T-helper 2 cell treated with Interferon-gamma antibody and Interleukin-4, amounts not matched to agents 5 μg/mL and 100 μg/mL, for 36 hours (primary cell): ENCODE results near the gene ZNF236.
"Not testable (repeated sequence)": the region's sequence is repeated elsewhere in the genome, so short reads cannot be mapped to it uniquely, and the experiment has no call there.

Source experiments
- DNase-seq: peaks from one replicate; pipeline ENCODE4 v3.0.0; 2021; ENCODE audit warnings: low spot score
- H3K27ac Mint-ChIP-seq: one replicate; pipeline ENCODE4 v1.8.0; 2021; ENCODE audit warnings: mild to moderate bottlenecking, mixed read lengths
- H3K27me3 Mint-ChIP-seq: one replicate; pipeline ENCODE4 v1.8.0; 2021; ENCODE audit warnings: low read depth, mixed read lengths
- H3K36me3 Mint-ChIP-seq: one replicate; pipeline ENCODE4 v1.8.0; 2021; ENCODE audit warnings: low read depth, mixed read lengths
- H3K4me1 Mint-ChIP-seq: one replicate; pipeline ENCODE4 v1.8.0; 2021; ENCODE audit warnings: low read depth, mixed read lengths
- H3K4me3 Mint-ChIP-seq: one replicate; pipeline ENCODE4 v1.8.0; 2022; ENCODE audit warnings: mild to moderate bottlenecking, moderate library complexity, mixed read lengths
- H3K9me3 Mint-ChIP-seq: one replicate; pipeline ENCODE4 v1.8.0; 2021; ENCODE audit warnings: mixed read lengths

ZNF236 gene

GRCh38 chr18:76822506-76823160 lies at the start of gene ZNF236:
TSS of gene ZNF236 (plus strand) at chr18:76822557. CDS start at chr18:76822608, 51 bp downstream.
- peaks cover 36% of the 10 kb centered on the region for H3K4me1 Mint-ChIP-seq
- DNase-seq, result peak; percentile 71
- peak within 1 kb of the TSS; percentile 96 for H3K4me3 Mint-ChIP-seq
- no peaks in the 10 kb centered on the region for H3K9me3 Mint-ChIP-seq
- peaks cover 16% of the 10 kb centered on the region for H3K36me3 Mint-ChIP-seq
- H3K27me3 Mint-ChIP-seq, result no peaks in the 10 kb centered on the region
- peak within 1 kb of the TSS; percentile 96 for H3K27ac Mint-ChIP-seq

GRCh38 chr18:76772665-76773064 lies 49.7 kb upstream of the ZNF236 start:
- no peak for DNase-seq
- Mint-ChIP-seq H3K9me3 (peaks cover 13% of the 10 kb centered on the region), H3K4me1 (no peaks in the 10 kb centered on the region), H3K4me3 (no peak overlapping the region), H3K27ac (no peak overlapping the region), H3K27me3 (peaks cover 13% of the 10 kb centered on the region), H3K36me3 (peaks cover 4% of the 10 kb centered on the region)

- not testable (repeated sequence) for H3K27me3 Mint-ChIP-seq, H3K4me3 Mint-ChIP-seq, H3K36me3 Mint-ChIP-seq, H3K4me1 Mint-ChIP-seq, DNase-seq, H3K9me3 Mint-ChIP-seq, H3K27ac Mint-ChIP-seq
These were observed 45.3 kb upstream of the ZNF236 start for GRCh38 chr18:76777036-76777435.

- Mint-ChIP-seq H3K4me3 (no peak overlapping the region), H3K4me1 (peaks cover 2% of the 10 kb centered on the region), H3K9me3 (peaks cover 6% of the 10 kb centered on the region), H3K27me3 (peaks cover 13% of the 10 kb centered on the region), H3K27ac (no peak overlapping the region), H3K36me3 (no peaks in the 10 kb centered on the region)
- DNase-seq, result no peak
These were observed 38.4 kb upstream of the ZNF236 start for GRCh38 chr18:76783786-76784484.

GRCh38 chr18:76785872-76786271 lies 36.5 kb upstream of the ZNF236 start:
- Mint-ChIP-seq H3K36me3 (no peaks in the 10 kb centered on the region), H3K27ac (no peak overlapping the region), H3K9me3 (peaks cover 12% of the 10 kb centered on the region), H3K4me1 (peaks cover 2% of the 10 kb centered on the region), H3K27me3 (peaks cover 19% of the 10 kb centered on the region), H3K4me3 (no peak overlapping the region)
- no peak for DNase-seq

GRCh38 chr18:76788571-76789317 lies 33.6 kb upstream of the ZNF236 start:
- peaks cover 2% of the 10 kb centered on the region for H3K4me1 Mint-ChIP-seq
- H3K27ac Mint-ChIP-seq, result no peak overlapping the region
- no peaks in the 10 kb centered on the region for H3K36me3 Mint-ChIP-seq
- peaks cover 21% of the 10 kb centered on the region for H3K9me3 Mint-ChIP-seq
- H3K4me3 Mint-ChIP-seq, result no peak overlapping the region
- H3K27me3 Mint-ChIP-seq, result peaks cover 17% of the 10 kb centered on the region
- DNase-seq, result no peak

- peaks cover 17% of the 10 kb centered on the region for H3K27me3 Mint-ChIP-seq
These were observed 31.3 kb upstream of the ZNF236 start for GRCh38 chr18:76791106-76791505.

GRCh38 chr18:76791642-76792041 lies 30.7 kb upstream of the ZNF236 start:
- Mint-ChIP-seq H3K36me3 (no peaks in the 10 kb centered on the region), H3K27me3 (peaks cover 17% of the 10 kb centered on the region), H3K4me1 (peaks cover 4% of the 10 kb centered on the region), H3K9me3 (peaks cover 24% of the 10 kb centered on the region), H3K4me3 (no peak overlapping the region), H3K27ac (no peak overlapping the region)
- no peak for DNase-seq

More at GRCh38 chr18:76791106-76791505, 31.3 kb upstream of the ZNF236 start:
- H3K4me3 Mint-ChIP-seq, result no peak overlapping the region
- H3K4me1 Mint-ChIP-seq, result peaks cover 4% of the 10 kb centered on the region
- DNase-seq, result no peak
- H3K36me3 Mint-ChIP-seq, result no peaks in the 10 kb centered on the region
- H3K9me3 Mint-ChIP-seq, result peaks cover 21% of the 10 kb centered on the region
- H3K27ac Mint-ChIP-seq, result no peak overlapping the region

- Mint-ChIP-seq H3K4me3 (no peak overlapping the region), H3K36me3 (no peaks in the 10 kb centered on the region), H3K27me3 (peaks cover 19% of the 10 kb centered on the region), H3K4me1 (peaks cover 2% of the 10 kb centered on the region), H3K27ac (no peak overlapping the region), H3K9me3 (peaks cover 22% of the 10 kb centered on the region)
- DNase-seq, result no peak
These were observed 28.0 kb upstream of the ZNF236 start for GRCh38 chr18:76794326-76794725.

- peak; percentile 37 for DNase-seq
- H3K27ac Mint-ChIP-seq, result no peak overlapping the region
- peaks cover 12% of the 10 kb centered on the region for H3K27me3 Mint-ChIP-seq
- H3K4me3 Mint-ChIP-seq, result peak overlapping the region; percentile 61
- peaks cover 4% of the 10 kb centered on the region for H3K9me3 Mint-ChIP-seq
- no peaks in the 10 kb centered on the region for H3K36me3 Mint-ChIP-seq
- peaks cover 7% of the 10 kb centered on the region for H3K4me1 Mint-ChIP-seq
These were observed 20.5 kb upstream of the ZNF236 start for GRCh38 chr18:76801567-76802505.

GRCh38 chr18:76803413-76803812 lies 18.9 kb upstream of the ZNF236 start:
- H3K4me3 Mint-ChIP-seq, result peak overlapping the region; percentile 70
- H3K4me1 Mint-ChIP-seq, result peaks cover 7% of the 10 kb centered on the region
- H3K9me3 Mint-ChIP-seq, result no peaks in the 10 kb centered on the region
- DNase-seq, result no peak
- H3K36me3 Mint-ChIP-seq, result peaks cover 3% of the 10 kb centered on the region
- peak overlapping the region; percentile 59 for H3K27ac Mint-ChIP-seq
- peaks cover 8% of the 10 kb centered on the region for H3K27me3 Mint-ChIP-seq

GRCh38 chr18:76803814-76804213 lies 18.5 kb upstream of the ZNF236 start:
- Mint-ChIP-seq H3K27ac (peak overlapping the region; percentile 59), H3K4me1 (peaks cover 7% of the 10 kb centered on the region), H3K4me3 (peak overlapping the region; percentile 70), H3K36me3 (peaks cover 5% of the 10 kb centered on the region), H3K27me3 (peaks cover 7% of the 10 kb centered on the region), H3K9me3 (no peaks in the 10 kb centered on the region)
- peak; percentile 59 for DNase-seq

GRCh38 chr18:76805221-76805620 lies 17.1 kb upstream of the ZNF236 start:
- no peak overlapping the region for H3K27ac Mint-ChIP-seq

More at GRCh38 chr18:76805221-76805620, 17.1 kb upstream of the ZNF236 start:
- Mint-ChIP-seq H3K4me1 (peaks cover 7% of the 10 kb centered on the region), H3K4me3 (no peak overlapping the region), H3K36me3 (peaks cover 5% of the 10 kb centered on the region), H3K27me3 (peaks cover 5% of the 10 kb centered on the region), H3K9me3 (no peaks in the 10 kb centered on the region)
- no peak for DNase-seq
